Measurements from ENCODE around the gene TSNAXIP1.

GRCh38 chr16:67796099-67796718, 10.5 kb upstream of the TSNAXIP1 start:
- TF ChIP-seq POLR2A (IDR thresholded peaks at IDR 0.05) (no peak), CTCF (IDR thresholded peaks at IDR 0.05) (no peak)
